ENCODE results near the gene FADS1. TPM values are rescaled to one million over a fixed set of nuclear protein-coding genes. Genes with fewer than 3 reads are reported as not detected.

The FADS1 gene
- total and polyA plus RNA-seq, 2 of the 13 experiments (the other 11 are each of a cell fraction or from before 2014, with no cell fraction given), result 91.8 to 108 TPM

DNA sequence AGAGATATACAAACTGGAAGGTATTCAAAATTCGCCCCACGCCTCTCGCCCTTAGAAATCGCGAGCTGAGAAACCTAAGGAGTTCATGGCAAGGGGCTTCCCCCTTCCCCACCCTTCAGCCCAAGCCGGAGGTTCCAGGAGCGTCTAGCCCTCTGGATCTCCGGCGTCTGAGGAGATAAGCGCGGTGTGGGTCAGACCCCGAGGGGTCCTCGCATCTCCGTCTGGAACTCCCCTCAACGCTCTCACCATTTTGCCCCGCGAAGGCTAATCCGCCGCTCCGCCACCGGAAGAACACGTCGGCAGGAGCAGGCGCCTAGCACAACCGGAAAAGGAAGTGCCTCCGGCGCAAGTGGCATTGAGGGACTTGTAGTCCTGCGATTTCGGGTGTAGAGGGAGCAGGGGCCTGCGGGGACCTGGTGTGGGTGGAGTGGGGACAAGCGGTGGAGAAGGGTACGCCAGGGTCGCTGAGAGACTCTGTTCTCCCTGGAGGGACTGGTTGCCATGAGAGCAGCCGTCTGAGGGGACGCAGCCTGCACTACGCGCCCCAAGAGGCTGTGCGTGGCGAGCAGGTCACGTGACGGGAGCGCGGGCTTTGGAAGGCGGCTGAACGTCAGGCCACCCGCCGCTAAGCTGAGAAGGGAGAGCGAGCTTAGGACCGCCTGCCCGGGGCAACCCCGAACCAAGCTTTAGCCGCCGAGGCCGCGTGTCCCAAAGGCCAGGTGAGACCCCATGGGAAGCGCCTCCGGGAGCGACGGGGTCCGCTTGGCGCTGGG lies 24.3 kb downstream of the FADS1 start, which contains the start of the genes FEN1 and TMEM258 (continued):
- TF ChIP-seq, protein P1, sequence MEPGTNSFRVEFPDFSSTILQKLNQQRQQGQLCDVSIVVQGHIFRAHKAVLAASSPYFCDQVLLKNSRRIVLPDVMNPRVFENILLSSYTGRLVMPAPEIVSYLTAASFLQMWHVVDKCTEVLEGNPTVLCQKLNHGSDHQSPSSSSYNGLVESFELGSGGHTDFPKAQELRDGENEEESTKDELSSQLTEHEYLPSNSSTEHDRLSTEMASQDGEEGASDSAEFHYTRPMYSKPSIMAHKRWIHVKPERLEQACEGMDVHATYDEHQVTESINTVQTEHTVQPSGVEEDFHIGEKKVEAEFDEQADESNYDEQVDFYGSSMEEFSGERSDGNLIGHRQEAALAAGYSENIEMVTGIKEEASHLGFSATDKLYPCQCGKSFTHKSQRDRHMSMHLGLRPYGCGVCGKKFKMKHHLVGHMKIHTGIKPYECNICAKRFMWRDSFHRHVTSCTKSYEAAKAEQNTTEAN (CRISPR knock-in tag; conservative IDR thresholded peaks at IDR 0.05), result no peak
- TF ChIP-seq ZNF547 (CRISPR knock-in tag; IDR thresholded peaks at IDR 0.05) (no peak; the same call in 1 of the 2 replicates), ZNF317 (CRISPR knock-in tag; IDR thresholded peaks at IDR 0.05) (peak; percentile 50; the same call in 1 of the 2 replicates), ZNF615 (CRISPR knock-in tag; IDR thresholded peaks at IDR 0.05; ENCODE audit: borderline replicate concordance) (0 out of 2 replicates have a peak, but pooled peaks have one; percentile 30), MBNL3 (CRISPR knock-in tag; conservative IDR thresholded peaks at IDR 0.05) (no peak), LCORL (IDR thresholded peaks at IDR 0.05) (no peak), LCORL (CRISPR knock-in tag; IDR thresholded peaks at IDR 0.05) (peak; percentile 66), MED8 (CRISPR knock-in tag; IDR thresholded peaks at IDR 0.05; ENCODE audit: insufficient replicate concordance) (peak; percentile 24), IRX3 (CRISPR knock-in tag; IDR thresholded peaks at IDR 0.05; ENCODE audit: borderline replicate concordance, low read depth) (no peak), ZNF567 (CRISPR knock-in tag; IDR thresholded peaks at IDR 0.05; ENCODE audit: borderline replicate concordance) (no peak), GATAD2A (CRISPR knock-in tag; IDR thresholded peaks at IDR 0.05) (peak; percentile 8), ZFP90 (CRISPR knock-in tag; IDR thresholded peaks at IDR 0.05; ENCODE audit: borderline replicate concordance) (no peak), TCF7 (IDR thresholded peaks at IDR 0.05; ENCODE audit: low read depth) (no peak)
- TF ChIP-seq, protein P2, sequence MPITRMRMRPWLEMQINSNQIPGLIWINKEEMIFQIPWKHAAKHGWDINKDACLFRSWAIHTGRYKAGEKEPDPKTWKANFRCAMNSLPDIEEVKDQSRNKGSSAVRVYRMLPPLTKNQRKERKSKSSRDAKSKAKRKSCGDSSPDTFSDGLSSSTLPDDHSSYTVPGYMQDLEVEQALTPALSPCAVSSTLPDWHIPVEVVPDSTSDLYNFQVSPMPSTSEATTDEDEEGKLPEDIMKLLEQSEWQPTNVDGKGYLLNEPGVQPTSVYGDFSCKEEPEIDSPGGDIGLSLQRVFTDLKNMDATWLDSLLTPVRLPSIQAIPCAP (CRISPR knock-in tag; IDR thresholded peaks at IDR 0.05; ENCODE audit: low read depth), result no peak
- TF ChIP-seq, protein P3, sequence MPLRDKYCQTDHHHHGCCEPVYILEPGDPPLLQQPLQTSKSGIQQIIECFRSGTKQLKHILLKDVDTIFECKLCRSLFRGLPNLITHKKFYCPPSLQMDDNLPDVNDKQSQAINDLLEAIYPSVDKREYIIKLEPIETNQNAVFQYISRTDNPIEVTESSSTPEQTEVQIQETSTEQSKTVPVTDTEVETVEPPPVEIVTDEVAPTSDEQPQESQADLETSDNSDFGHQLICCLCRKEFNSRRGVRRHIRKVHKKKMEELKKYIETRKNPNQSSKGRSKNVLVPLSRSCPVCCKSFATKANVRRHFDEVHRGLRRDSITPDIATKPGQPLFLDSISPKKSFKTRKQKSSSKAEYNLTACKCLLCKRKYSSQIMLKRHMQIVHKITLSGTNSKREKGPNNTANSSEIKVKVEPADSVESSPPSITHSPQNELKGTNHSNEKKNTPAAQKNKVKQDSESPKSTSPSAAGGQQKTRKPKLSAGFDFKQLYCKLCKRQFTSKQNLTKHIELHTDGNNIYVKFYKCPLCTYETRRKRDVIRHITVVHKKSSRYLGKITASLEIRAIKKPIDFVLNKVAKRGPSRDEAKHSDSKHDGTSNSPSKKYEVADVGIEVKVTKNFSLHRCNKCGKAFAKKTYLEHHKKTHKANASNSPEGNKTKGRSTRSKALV (CRISPR knock-in tag; IDR thresholded peaks at IDR 0.05), result no peak
- TF ChIP-seq, protein P4, sequence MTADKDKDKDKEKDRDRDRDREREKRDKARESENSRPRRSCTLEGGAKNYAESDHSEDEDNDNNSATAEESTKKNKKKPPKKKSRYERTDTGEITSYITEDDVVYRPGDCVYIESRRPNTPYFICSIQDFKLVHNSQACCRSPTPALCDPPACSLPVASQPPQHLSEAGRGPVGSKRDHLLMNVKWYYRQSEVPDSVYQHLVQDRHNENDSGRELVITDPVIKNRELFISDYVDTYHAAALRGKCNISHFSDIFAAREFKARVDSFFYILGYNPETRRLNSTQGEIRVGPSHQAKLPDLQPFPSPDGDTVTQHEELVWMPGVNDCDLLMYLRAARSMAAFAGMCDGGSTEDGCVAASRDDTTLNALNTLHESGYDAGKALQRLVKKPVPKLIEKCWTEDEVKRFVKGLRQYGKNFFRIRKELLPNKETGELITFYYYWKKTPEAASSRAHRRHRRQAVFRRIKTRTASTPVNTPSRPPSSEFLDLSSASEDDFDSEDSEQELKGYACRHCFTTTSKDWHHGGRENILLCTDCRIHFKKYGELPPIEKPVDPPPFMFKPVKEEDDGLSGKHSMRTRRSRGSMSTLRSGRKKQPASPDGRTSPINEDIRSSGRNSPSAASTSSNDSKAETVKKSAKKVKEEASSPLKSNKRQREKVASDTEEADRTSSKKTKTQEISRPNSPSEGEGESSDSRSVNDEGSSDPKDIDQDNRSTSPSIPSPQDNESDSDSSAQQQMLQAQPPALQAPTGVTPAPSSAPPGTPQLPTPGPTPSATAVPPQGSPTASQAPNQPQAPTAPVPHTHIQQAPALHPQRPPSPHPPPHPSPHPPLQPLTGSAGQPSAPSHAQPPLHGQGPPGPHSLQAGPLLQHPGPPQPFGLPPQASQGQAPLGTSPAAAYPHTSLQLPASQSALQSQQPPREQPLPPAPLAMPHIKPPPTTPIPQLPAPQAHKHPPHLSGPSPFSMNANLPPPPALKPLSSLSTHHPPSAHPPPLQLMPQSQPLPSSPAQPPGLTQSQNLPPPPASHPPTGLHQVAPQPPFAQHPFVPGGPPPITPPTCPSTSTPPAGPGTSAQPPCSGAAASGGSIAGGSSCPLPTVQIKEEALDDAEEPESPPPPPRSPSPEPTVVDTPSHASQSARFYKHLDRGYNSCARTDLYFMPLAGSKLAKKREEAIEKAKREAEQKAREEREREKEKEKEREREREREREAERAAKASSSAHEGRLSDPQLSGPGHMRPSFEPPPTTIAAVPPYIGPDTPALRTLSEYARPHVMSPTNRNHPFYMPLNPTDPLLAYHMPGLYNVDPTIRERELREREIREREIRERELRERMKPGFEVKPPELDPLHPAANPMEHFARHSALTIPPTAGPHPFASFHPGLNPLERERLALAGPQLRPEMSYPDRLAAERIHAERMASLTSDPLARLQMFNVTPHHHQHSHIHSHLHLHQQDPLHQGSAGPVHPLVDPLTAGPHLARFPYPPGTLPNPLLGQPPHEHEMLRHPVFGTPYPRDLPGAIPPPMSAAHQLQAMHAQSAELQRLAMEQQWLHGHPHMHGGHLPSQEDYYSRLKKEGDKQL (CRISPR knock-in tag; IDR thresholded peaks at IDR 0.05; ENCODE audit: low read depth), result peak; percentile 13; the same call in 1 of the 2 replicates
- TF ChIP-seq, protein P5, sequence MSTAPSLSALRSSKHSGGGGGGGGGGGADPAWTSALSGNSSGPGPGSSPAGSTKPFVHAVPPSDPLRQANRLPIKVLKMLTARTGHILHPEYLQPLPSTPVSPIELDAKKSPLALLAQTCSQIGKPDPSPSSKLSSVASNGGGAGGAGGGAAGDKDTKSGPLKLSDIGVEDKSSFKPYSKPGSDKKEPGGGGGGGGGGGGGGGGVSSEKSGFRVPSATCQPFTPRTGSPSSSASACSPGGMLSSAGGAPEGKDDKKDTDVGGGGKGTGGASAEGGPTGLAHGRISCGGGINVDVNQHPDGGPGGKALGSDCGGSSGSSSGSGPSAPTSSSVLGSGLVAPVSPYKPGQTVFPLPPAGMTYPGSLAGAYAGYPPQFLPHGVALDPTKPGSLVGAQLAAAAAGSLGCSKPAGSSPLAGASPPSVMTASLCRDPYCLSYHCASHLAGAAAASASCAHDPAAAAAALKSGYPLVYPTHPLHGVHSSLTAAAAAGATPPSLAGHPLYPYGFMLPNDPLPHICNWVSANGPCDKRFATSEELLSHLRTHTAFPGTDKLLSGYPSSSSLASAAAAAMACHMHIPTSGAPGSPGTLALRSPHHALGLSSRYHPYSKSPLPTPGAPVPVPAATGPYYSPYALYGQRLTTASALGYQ (CRISPR knock-in tag; IDR thresholded peaks at IDR 0.05), result peak; percentile 56; the same call in 1 of the 2 replicates

Data from HepG2 (cell line).